Measurements from ENCODE around the gene STAMBPL1.

DNA sequence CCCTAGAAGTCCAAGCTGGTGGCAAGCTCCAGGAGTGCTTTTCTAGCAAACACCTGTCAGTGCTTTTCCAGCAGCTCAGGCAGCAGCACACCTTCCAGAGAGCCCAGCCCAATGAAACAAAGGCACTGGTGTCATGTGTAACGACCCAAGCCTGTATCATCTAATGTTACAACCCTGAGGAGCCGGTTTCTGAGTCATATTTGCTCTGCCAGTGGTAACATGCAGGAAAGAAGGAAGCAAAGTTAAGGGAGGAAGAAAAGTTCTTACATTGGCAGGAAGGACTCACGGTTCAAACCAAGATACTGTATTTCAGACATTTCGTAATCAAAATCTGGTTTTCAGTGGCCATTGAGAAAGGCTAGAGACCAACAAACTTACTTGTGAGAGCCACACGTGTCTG, 28.3 kb upstream of the STAMBPL1 start, which contains the start of gene ANKRD22:
- TF ChIP-seq, protein P1, sequence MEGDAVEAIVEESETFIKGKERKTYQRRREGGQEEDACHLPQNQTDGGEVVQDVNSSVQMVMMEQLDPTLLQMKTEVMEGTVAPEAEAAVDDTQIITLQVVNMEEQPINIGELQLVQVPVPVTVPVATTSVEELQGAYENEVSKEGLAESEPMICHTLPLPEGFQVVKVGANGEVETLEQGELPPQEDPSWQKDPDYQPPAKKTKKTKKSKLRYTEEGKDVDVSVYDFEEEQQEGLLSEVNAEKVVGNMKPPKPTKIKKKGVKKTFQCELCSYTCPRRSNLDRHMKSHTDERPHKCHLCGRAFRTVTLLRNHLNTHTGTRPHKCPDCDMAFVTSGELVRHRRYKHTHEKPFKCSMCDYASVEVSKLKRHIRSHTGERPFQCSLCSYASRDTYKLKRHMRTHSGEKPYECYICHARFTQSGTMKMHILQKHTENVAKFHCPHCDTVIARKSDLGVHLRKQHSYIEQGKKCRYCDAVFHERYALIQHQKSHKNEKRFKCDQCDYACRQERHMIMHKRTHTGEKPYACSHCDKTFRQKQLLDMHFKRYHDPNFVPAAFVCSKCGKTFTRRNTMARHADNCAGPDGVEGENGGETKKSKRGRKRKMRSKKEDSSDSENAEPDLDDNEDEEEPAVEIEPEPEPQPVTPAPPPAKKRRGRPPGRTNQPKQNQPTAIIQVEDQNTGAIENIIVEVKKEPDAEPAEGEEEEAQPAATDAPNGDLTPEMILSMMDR (IDR thresholded peaks at IDR 0.05 in 8 of 11, conservative IDR thresholded peaks at IDR 0.05 in 3 of 11) = no peak
- TF ChIP-seq POLR2A (IDR thresholded peaks at IDR 0.05) (no peak), POLR2AphosphoS5 (IDR thresholded peaks at IDR 0.05) (no peak)
